ENCODE data around the gene ARHGAP12. TPM values are rescaled to one million over a fixed set of nuclear protein-coding genes. Genes with fewer than 3 reads are reported as not detected.
A peak's percentile ranks its signal among the peaks of the same experiment; 100 is the strongest.

Gene ARHGAP12
- total RNA-seq, 1 donor from 2014 or later, result 26.0 TPM

- DNase-seq (ENCODE audit: low read depth in 2 of 2), result peak in 1 of 2 donors; percentile 65
These were observed 23.4 kb upstream of the ARHGAP12 start for GRCh38 chr10:31952066-31952465.

- DNase-seq (ENCODE audit: low read depth in 2 of 2), result no peak
These were observed 20.6 kb upstream of the ARHGAP12 start for GRCh38 chr10:31949266-31949665.

- DNase-seq (ENCODE audit: low read depth in 2 of 2), result no peak
These were observed 19.4 kb upstream of the ARHGAP12 start for GRCh38 chr10:31948021-31948420.

- peak; percentile 84 to 87 for DNase-seq (ENCODE audit: low read depth in 2 of 2)
These were observed 18.7 kb upstream of the ARHGAP12 start for GRCh38 chr10:31947144-31947926.

GRCh38 chr10:31945392-31945791 lies 16.8 kb upstream of the ARHGAP12 start:
- no peak for DNase-seq (ENCODE audit: low read depth in 2 of 2)

- no peak for DNase-seq (ENCODE audit: low read depth in 2 of 2)
These were observed 15.4 kb upstream of the ARHGAP12 start for GRCh38 chr10:31944071-31944433.

- DNase-seq (ENCODE audit: low read depth in 2 of 2), result no peak
These were observed 14.3 kb upstream of the ARHGAP12 start for GRCh38 chr10:31942892-31943291.

GRCh38 chr10:31942435-31942834 lies 13.8 kb upstream of the ARHGAP12 start:
- DNase-seq (ENCODE audit: low read depth in 2 of 2), result no peak

GRCh38 chr10:31940839-31941653 lies 12.4 kb upstream of the ARHGAP12 start:
- peak; percentile 30 to 95 for DNase-seq (ENCODE audit: low read depth in 2 of 2)

- DNase-seq (ENCODE audit: low read depth in 2 of 2), result peak in 1 of 2 donors; percentile 31
These were observed 11.4 kb upstream of the ARHGAP12 start for GRCh38 chr10:31939797-31940708.

- no peak for DNase-seq (ENCODE audit: low read depth in 2 of 2)
These were observed 8.7 kb upstream of the ARHGAP12 start for GRCh38 chr10:31937371-31937770.

- DNase-seq (ENCODE audit: low read depth in 2 of 2), result no peak
These were observed 8.3 kb upstream of the ARHGAP12 start for GRCh38 chr10:31936933-31937332.

GRCh38 chr10:31936086-31936485 lies 7.5 kb upstream of the ARHGAP12 start:
- DNase-seq (ENCODE audit: low read depth in 2 of 2), result no peak

- no peak for DNase-seq (ENCODE audit: low read depth in 2 of 2)
These were observed 7.0 kb upstream of the ARHGAP12 start for GRCh38 chr10:31935678-31936077.

- DNase-seq (ENCODE audit: low read depth in 2 of 2), result no peak
These were observed 4.2 kb upstream of the ARHGAP12 start for GRCh38 chr10:31932838-31933237.

GRCh38 chr10:31930856-31931255 lies 2.2 kb upstream of the ARHGAP12 start:
- no peak for DNase-seq (ENCODE audit: low read depth in 2 of 2)

GRCh38 chr10:31930023-31930751 lies 1.6 kb upstream of the ARHGAP12 start:
- peak in 1 of 2 donors; percentile 36 for DNase-seq (ENCODE audit: low read depth in 2 of 2)

- peak; percentile 46 to 55 for DNase-seq (ENCODE audit: low read depth in 2 of 2)
These were observed 811 bp upstream of the ARHGAP12 start for GRCh38 chr10:31929261-31930022.

- DNase-seq (ENCODE audit: low read depth in 2 of 2), result peak; percentile 48 to 64
These were observed 615 bp downstream of the ARHGAP12 start for GRCh38 chr10:31927884-31928548.

GRCh38 chr10:31927565-31927883 lies 1.1 kb downstream of the ARHGAP12 start:
- DNase-seq (ENCODE audit: low read depth in 2 of 2), result no peak
